Measurements from ENCODE around the gene SHH.

DNA sequence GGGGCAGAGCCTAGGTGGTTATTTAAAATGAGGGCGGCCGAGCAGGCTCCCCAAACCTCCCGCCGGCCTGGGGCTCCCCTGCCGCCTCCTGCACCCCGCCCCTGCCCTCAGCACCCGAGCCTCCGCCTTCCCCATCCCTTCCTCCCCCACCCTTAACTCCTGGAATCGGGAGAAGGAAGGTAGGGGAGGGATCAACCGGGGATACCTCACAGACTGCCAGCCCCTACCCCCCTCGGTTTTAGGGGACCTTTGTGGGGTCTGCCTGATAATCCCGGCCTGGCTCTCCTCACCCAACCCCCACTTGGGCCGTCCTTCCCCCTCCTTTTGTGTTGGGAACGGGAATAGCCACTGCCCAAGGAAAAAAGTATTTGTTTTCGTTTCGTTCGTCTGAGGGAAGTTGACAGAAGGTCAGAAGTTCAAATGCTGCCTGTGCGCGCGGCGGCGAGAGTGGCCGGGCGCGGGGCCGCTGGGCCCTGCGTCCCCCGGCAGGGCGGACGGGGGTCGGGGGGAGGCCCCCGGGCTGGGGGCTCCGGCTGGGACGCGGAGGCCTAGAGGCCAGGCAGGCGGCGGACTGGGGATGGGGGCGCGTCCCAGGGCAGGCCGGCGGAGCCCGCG lies 2.8 kb downstream of the SHH start:
- TF ChIP-seq, protein P1, sequence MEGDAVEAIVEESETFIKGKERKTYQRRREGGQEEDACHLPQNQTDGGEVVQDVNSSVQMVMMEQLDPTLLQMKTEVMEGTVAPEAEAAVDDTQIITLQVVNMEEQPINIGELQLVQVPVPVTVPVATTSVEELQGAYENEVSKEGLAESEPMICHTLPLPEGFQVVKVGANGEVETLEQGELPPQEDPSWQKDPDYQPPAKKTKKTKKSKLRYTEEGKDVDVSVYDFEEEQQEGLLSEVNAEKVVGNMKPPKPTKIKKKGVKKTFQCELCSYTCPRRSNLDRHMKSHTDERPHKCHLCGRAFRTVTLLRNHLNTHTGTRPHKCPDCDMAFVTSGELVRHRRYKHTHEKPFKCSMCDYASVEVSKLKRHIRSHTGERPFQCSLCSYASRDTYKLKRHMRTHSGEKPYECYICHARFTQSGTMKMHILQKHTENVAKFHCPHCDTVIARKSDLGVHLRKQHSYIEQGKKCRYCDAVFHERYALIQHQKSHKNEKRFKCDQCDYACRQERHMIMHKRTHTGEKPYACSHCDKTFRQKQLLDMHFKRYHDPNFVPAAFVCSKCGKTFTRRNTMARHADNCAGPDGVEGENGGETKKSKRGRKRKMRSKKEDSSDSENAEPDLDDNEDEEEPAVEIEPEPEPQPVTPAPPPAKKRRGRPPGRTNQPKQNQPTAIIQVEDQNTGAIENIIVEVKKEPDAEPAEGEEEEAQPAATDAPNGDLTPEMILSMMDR (conservative IDR thresholded peaks at IDR 0.05 in 1 of 2, IDR thresholded peaks at IDR 0.05 in 1 of 2; ENCODE audit: low read depth in 1 of 2, low read length in 2 of 2): no peak
- no peak for TF ChIP-seq EZH2 (IDR thresholded peaks at IDR 0.05; ENCODE audit: low read length, missing control alignments)
